Fibroblast of skin of left biceps (primary cell): Measurements from ENCODE around the gene TTC38.
"Not testable (repeated sequence)": the region's sequence is repeated elsewhere in the genome, so short reads cannot be mapped to it uniquely, and the experiment has no call there.

Experiments
- DNase-seq, 2 experiments: peaks; one replicate each; pipeline ENCODE4 v3.0.0-alpha.2; 2013; ENCODE audit warnings: low read depth in 2 of 2

TTC38 gene

DNA sequence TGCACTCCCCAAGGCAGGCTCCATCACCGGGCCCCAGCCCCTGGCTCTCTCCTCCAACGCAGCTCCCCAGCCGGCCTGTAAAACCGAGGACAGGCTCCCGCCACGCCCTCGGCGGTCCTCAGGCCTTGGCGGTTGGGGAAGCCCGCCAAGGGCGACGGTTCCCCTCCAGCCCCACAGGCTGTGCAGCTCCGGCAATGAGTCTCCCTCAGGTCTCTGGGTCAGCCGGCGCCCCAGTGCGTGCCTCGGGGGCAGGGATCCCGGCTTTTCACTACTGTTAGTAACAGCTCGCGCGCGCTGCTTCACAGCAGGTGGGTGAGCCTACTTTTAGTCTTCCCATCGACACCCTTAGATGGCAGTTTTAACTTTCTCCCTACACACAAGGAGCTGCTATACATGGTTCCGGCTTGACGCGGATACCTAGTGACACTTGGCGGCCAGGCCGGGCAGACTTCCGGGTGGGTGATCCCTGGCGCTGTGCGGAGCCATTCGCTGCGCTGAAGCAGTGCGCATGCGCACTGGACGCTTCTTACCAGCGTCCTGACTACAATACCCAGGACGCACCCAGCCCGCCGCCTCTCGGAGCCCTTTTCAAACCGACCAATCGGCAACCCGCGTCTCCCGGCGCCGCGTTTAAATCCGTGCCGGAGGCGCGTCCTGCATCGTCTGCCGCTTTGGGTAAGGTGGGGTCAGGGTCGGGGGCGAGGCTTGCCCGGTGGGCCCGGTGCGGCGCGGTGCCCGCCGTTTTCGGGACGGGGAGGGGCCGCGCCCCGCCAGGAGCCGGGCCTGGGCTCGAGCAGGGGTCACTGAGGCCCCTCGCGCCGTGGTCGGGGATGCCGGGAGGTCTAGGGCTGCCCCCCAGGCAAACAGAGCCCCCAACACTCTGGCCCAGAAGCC, 28.7 kb downstream of the TTC38 start, which contains the start of gene GTSE1:
Gene GTSE1 (plus strand): TSS at position 614 of the 894 bp plus-strand sequence. CDS start 531 bp downstream, outside the sequence.
- DNase-seq: peak; percentile 88

DNA sequence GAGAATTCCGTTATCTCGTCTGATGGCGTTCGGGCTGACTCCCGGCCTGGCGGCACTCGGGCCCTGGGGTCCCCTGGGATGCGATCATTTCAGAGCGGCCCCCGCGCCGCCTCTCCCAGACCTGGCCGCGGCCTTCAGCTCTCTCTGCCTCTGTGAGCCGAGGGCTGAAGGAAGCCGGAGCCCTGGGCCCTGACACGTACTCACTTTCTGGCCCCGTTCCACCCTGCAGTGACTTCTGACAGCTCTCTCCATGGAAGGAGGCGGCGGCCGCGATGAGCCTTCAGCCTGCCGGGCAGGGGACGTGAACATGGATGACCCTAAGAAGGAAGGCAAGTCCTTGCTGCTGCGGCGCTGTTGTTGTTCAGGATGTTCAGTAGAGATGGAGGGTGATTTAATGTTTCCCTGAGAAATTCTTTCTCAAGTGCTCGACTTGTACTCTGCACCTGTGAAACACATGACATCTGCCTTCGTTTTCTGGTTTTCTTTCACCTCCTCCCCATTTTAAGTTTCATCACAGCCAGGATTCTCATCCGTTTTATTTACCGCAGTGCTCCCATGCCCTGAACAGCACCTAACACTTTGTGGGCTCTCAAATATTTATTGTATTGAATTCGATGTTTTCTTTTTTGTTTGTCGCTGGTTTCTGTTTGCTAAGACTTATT, 29.5 kb downstream of the TTC38 start:
- no peak for DNase-seq

DNA sequence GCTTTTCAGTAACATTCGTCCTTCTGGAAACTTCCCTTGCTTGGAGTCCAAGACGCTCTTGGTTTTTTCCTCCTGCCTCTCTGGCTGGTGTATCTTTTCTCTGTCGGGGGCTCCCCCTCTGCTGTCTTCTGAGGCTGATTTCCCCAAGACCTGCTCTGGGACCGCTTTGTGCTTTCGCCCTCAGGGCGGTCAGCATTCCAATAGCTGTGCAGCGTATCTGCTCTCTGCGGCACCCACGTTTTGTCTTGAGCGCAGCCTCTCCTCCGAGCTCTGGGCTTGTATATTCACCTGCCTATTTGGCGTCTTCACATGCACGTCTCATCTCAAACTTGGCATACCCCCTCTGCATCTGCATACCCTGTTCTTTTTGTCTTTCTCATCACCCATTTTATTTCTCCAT, 31.3 kb downstream of the TTC38 start:
- DNase-seq: no peak

DNA sequence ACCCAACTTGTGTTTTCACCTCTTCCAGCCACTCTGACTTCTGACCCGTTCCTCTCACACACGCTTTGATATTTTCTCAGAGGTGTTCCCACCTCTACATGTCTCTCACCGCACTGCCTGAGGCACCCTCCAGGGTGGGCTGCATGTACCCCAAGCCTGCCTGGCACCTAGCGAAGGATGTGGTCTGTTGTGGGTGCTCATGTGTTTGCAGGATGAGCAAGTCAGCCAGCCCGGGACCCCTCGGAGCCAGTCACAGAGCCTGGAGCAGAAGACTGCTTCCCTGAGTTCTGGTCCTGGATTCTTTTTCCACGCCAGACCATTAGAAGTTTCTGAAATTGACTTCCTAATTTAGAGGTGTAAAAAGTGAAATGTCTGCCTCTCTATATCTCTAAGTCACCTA, 32.7 kb downstream of the TTC38 start:
- no peak for DNase-seq

GRCh38 chr22:46303347-46303965, 35.6 kb downstream of the TTC38 start:
- DNase-seq: no peak

DNA sequence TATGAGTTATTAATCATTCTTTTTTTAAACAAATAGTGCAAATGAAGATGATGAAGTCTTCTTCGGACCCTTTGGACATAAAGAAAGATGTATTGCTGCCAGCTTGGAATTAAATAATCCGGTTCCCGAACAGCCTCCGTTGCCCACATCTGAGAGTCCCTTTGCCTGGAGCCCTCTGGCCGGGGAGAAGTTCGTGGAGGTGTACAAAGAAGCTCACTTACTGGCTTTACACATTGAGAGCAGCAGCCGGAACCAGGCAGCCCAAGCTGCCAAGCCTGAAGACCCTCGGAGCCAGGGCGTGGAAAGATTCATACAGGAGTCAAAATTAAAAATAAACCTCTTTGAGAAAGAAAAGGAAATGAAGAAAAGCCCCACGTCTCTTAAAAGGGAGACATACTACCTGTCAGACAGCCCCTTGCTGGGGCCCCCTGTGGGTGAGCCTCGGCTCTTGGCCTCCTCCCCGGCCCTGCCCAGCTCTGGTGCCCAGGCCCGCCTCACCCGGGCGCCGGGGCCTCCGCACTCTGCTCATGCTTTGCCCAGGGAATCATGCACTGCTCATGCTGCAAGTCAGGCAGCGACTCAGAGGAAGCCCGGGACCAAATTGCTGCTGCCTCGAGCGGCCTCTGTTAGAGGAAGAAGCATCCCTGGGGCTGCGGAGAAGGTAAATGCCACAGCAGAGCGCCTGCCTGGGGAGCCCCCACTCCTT, 40.6 kb downstream of the TTC38 start:
- DNase-seq: no peak

DNA sequence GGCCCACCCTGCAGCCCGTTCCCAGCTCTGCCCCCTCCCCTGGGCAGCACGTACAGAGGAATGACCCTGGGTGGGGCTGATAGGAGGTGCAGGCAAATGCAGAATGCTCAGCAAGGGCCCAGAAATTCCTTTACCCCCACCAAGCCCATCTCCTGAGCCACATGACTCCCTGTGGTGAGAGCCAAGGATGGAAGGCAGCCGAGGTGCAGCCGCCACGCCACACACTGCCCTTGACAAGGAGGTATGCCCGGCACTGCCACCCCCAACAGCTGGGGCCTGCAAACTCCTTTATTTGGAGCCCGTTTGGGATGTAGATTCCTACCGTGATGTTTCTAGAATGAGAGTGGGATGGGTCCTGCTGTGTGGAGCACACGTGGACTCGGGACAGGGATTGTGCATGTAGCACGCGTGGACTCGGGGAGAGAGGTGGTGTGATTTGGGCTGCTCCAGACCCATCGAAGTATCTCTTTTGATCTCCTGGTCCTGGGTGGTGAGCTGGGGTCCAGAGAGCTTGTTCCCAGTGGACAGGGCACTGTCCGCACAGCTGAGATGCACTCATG, 41.8 kb downstream of the TTC38 start:
- DNase-seq: no peak

GRCh38 chr22:46312056-46312455, 44.2 kb downstream of the TTC38 start:
- DNase-seq: no peak

- not testable (repeated sequence) for DNase-seq
Measured at GRCh38 chr22:46312848-46313247, 45.0 kb downstream of the TTC38 start.

GRCh38 chr22:46315976-46316375, 48.2 kb downstream of the TTC38 start:
- no peak for DNase-seq

GRCh38 chr22:46317646-46318045, 49.8 kb downstream of the TTC38 start:
- DNase-seq: no peak

GRCh38 chr22:46318576-46318975, 50.8 kb downstream of the TTC38 start:
- DNase-seq: no peak

DNA sequence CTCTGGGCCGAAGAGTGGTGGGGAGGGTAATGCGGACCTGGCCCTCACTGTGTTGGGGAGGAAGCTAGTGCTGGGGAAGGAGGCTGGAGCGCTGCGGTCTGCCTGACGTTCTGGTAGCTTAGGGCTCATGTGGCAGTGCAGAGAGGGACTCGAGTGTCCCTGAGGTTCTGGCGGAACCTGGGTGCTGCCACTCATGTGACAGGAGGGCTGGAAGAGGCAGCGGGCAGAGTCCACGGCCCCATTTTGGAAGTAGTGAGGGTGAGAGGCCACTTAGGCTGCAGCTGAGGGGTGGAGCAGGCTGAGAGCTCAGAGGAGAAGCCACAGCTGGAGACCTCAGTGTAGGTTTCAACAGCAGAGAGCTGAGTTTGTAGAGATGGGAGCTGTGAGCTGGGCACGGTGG, 51.5 kb downstream of the TTC38 start:
- DNase-seq: no peak

DNA sequence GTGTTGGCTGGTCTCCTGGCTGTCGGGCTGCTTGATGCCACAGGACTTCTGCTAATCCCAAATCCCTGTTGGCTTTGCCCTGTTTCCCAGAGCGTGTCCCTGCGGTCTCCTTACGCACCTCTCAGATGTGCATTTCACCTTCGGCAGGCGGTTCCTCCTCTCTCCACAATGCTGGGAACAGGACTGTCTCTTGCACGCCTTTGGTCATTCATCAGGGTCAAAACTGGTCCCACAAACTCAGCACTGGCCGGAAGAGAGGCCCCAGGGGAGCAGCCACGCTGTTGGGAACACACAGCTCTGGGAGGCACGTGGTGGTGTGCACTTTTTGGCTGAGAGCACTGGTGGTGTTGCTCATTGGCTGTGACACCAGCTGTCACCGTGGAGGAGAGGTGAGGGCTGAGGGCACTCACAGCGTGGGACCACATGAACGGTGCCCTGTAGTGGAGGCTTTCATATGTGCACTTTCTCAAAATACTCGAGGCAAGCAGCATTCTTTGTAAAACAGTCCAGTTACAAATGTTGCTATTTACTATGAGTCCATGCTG, 52.4 kb downstream of the TTC38 start:
- DNase-seq: no peak

DNA sequence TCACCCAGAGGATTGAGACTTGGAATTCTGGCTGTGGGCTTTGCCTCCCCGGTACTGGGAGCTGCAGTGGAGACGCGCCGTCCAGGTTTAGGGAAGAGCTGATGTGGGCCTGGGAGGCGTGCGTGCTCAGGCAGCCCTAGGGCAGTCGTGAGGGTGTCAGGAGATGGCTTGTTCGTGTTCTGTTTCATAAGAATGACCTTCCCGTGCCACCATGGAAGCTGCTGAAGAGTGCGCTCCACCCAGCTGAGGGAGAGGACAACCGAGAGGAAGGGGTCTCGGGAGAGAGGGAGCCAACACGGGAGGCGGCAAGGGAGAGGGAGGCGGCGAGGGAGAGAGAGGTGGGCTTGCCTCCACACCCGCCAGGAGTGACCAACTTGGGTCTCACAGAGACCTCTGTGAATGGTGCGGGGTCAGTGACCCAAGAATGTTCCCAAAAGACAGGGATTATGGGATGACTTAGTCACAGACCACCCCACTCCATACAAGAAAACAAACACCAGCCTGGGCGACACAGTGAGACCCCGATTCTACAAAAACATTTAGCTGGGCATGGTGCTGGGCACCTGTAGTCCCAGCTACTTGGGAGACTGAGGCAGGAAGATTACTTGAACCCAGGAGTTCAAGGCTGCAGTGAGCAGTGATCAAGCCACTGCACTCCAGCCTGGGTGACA, 53.0 kb downstream of the TTC38 start:
- no peak for DNase-seq

- no peak for DNase-seq
Measured at GRCh38 chr22:46322711-46323110, 54.9 kb downstream of the TTC38 start.

- DNase-seq: no peak
Measured at GRCh38 chr22:46323162-46323561, 55.4 kb downstream of the TTC38 start.

- DNase-seq: no peak
Measured at GRCh38 chr22:46326066-46326680, 58.4 kb downstream of the TTC38 start.

DNA sequence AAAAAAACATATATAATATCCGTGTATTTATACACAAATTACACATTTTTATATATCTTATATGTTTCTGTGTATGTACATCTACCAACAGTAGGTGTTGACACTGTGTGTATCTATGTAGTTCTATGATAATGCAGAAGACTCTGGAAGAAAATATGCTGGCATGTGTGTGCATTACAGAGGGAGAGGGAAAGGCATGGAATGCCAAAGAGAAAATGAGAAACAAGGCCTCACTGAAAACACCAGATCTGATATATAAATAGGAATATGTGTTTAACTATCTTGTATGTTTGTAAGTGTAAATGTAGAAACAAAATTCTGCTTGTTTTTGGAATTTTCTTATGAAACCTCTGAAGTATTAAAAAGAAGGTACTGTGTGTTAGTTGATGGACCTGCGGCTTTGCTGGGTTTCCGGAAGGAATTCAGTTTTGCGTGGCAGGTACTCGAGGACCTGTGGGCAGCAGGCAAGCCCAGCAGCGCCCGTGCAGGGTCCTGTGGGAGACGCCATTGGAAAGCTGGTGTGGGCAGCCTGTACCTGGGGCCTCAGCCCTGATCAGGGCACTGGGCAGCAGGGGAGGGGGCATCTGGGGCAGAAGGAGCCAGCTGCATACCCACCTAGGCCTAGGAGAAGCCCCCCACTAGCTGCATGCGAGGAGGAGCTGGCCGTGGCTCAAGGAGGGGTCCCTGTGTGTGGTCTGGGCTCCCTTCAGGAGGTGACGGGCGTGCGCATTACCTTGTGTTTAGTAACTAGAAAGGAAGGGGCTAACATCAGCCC, 60.1 kb downstream of the TTC38 start:
- no peak for DNase-seq

DNA sequence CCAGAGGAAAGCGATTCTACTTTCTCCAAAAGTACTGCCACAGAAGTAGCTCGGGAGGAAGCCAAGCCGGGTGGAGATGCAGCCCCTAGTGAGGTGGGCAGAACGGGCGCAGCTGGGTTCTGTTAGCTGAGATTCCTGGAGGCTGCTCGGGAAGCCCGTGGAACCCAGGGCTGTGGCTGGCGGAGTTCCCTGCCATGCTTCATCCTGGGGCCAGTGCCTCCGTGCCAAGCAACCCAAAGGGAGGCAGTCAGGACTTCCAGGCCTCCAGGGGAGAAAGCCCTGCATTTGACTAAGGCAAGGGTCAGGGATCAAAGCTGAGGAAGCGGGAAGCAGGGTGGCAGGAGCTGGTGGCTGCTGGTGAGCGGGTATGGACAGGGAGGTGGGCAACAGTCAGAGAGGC, 61.0 kb downstream of the TTC38 start:
- DNase-seq: no peak
